GM13976 (cell line): Measurements from ENCODE around the gene TSPAN4.

Experiments
- DNase-seq: peaks from one replicate; pipeline ENCODE4 v3.0.0; 2012; ENCODE audit warnings: low spot score
- in situ Hi-C: fragments of 300-500 bp; cut with MboI; formaldehyde crosslinking; loops from one replicate; pipeline ENCODE4 v1.12.0; 2022; ENCODE audit warnings: low sequenced_read_pairs, mixed read lengths, inconsistent platforms; ENCODE audit not compliant: unreplicated experiment
- TF ChIP-seq, protein P1 (sequence below): IDR thresholded peaks from 2 replicates; pipeline ENCODE4 v1.5.1; 2012; ENCODE audit warnings: borderline replicate concordance, mild to moderate bottlenecking; ENCODE audit not compliant: insufficient read depth; ENCODE audit errors: extremely low read depth, missing control alignments, control extremely low read depth

Gene TSPAN4

DNA sequence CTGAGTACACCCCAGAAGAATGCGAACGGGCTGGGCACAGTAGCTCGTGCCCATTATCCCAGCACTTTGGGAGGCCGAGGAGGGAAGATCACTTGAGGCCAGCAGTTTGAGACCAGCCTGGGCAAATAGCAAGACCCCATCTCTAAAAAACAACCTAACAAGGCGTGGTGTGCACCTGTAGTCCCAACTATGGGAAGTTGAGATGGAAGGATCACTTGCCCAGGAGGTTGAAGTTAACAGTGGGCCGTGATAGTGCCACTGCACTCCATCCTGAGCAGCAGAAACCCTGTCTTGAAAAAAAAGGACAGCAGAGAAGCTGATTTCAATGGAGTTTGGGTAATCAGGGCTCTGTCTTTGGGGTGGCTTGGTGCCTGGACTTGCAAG is 29.6 kb upstream of the TSPAN4 start:
- DNase-seq = no peak
- TF ChIP-seq, protein P1, sequence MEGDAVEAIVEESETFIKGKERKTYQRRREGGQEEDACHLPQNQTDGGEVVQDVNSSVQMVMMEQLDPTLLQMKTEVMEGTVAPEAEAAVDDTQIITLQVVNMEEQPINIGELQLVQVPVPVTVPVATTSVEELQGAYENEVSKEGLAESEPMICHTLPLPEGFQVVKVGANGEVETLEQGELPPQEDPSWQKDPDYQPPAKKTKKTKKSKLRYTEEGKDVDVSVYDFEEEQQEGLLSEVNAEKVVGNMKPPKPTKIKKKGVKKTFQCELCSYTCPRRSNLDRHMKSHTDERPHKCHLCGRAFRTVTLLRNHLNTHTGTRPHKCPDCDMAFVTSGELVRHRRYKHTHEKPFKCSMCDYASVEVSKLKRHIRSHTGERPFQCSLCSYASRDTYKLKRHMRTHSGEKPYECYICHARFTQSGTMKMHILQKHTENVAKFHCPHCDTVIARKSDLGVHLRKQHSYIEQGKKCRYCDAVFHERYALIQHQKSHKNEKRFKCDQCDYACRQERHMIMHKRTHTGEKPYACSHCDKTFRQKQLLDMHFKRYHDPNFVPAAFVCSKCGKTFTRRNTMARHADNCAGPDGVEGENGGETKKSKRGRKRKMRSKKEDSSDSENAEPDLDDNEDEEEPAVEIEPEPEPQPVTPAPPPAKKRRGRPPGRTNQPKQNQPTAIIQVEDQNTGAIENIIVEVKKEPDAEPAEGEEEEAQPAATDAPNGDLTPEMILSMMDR = no peak
- in situ Hi-C loops = no loop called here

DNA sequence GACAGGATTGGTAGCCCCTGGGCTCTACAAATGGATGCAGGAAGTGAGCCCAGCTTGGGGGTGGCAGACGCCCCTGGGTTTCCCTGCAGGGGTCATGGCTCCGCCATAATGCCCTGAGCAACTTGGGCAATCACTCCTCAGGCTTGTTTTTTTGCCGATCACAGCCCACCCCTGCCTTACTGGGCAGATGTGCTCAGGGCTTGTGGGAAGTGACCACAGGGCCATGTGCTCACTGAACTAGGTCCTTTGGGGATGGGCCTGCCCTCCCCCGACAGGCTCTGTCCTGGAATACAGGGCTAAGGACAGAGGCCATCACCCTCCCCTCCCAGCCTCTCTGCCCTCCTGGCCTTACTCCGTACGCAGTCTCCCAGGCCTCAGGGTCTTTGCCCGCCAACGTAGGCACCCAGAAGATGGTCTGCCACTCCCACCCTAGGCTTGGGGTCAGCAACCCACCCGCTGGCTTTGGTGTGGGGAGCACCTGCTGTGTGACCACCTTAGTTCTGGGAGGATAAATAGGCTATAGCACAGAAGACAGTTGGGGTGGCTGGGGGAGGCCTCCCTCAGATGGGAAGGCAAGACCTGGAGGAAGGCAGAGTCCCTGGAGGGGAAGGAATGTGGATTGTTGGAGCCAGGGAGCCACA is 29.1 kb upstream of the TSPAN4 start:
- in situ Hi-C loops = no loop called here

DNA sequence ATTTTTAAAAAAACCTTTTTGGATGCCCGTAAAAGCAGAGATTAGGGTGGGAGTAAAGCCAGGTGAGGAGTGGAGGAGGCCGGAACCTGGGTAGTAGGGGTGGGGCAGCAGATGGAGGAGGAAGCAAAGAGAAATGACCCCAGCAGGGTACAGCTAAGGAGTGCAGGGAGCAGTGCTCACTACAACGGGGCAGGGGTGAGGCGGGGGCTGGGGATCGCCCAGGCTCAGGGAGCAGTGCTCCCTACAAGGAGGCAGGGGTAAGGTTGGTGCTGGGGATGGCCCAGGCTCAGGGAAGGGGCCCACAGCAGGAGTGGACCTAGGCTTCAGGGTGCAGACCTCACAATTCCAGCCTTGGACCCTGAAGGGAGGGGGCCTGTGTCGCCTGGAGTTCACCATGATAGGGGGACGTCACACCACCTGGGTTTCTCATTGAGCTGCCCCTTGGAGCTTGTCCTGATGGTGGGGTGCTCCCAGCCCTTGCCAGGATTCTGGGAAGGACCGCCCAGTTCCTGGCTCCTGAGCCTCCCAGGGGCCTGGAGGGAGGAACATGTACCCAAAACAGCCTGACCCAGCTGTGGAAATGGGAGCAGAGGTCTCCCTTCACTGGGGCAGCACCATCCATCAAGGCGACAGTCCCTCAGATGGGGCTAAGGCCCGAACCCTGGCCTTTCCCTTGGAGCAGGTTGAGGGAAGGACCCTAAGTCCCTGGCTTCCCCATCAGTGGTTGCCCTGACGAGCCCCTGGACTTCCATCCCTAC is 26.8 kb upstream of the TSPAN4 start:
- DNase-seq = no peak
- TF ChIP-seq, protein P1 = no peak
- in situ Hi-C loops = no loop called here

More for the DNA sequence above, 29.1 kb upstream of the TSPAN4 start:
- no peak for DNase-seq
- TF ChIP-seq, protein P1 = no peak

DNA sequence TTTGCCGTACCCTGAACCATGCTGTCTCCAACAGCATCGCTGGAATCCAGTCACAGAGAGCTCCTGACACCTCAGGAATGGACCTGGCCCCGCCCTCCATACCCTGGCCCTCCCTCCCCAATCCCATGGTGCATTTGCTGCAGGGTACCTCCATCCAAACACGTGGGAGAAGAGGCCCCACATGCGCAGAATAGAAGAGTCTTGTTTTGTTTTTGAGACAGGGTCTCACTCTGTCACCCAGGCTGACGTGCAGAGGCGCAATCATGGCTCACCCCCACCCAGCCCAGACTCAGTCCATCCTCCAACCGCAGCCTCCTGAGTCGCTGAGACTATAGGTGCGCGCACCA is 26.2 kb upstream of the TSPAN4 start:
- TF ChIP-seq, protein P1 = no peak
- in situ Hi-C loops = no loop called here
- DNase-seq = no peak

DNA sequence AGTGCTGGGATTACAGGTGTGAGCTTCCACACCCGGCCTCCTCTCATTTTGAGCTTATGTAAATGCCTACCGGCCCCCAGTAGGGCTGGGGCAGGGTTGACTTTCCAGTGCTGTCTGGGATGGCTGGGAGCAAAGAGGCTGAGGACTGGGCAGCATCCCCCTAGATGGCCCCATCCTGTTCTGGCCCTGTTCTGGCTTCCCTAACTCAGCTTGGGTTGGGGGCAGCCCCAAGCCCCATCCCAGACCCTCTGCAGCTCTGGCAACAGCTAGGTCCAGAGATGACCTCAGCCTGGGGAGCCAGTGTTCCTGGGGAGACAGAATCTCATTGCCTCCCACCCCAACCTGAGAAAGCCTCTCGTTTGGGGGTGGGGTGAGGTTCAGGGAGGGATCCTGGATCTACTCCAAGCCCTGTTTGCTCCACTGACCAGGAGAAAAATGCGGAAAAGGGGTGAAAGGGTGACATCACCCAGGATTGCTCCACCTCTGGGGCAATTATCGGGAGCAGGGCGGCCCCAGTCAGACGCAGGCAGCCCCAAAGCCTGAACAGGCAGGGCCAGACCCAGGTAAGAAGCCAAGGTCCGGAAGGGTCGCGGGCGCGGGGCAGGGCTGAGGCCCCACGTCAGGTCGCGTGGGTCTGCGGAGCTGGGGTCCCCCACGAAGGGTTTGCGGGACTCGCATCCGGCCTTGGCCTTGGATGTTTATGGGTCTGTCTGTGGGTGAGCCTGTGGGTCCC is 24.1 kb upstream of the TSPAN4 start, which contains the start of gene PNPLA2:
PNPLA2 (plus strand) TSS at position 519 of the 733 bp plus-strand sequence. CDS start 805 bp downstream, outside the sequence.
- DNase-seq = no peak
- TF ChIP-seq, protein P1 = no peak
- in situ Hi-C loops = no loop called here

DNA sequence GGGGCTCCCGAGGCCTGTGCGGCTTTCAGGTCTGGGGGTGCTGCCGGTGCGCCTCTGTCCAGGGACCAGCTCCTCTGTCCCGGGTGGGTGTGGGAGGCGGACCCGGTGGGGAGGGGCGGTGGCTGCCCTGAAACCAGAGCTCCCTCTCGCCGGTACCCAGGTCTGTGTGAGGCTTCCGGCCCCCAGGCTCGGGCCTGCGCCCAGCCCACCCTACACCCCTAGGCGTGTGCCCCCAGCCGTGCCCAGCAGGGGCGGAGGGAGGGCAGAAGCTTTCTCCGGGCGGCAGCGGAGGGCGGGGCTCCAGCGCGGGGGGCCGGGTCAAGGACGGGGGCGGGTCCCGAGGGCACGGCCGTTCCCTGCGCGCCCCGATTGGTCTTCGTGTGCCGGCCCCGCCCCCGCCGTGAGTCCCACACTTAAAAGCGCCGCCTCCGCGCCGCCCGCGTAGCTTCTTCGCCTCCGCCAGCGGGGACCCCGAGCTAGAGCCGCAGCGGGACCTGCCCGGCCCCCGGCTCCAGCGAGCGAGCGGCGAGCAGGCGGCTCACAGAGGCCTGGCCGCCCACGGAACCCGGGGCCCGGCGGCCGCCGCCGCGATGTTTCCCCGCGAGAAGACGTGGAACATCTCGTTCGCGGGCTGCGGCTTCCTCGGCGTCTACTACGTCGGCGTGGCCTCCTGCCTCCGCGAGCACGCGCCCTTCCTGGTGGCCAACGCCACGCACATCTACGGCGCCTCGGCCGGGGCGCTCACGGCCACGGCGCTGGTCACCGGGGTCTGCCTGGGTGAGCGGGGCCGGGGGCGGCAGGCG is 23.3 kb upstream of the TSPAN4 start:
- peak; percentile 96 for DNase-seq
- TF ChIP-seq, protein P1 = no peak
- in situ Hi-C loops = no loop called here
